Smooth muscle cell (in vitro differentiated cells): ENCODE data around the gene KIF16B. TPM values are rescaled to one million over a fixed set of nuclear protein-coding genes. Genes with fewer than 3 reads are reported as not detected.

Source experiments
- DNase-seq: peaks from one replicate; lab custom pipeline; 2025; ENCODE audit not compliant: unreplicated experiment; lab: John Stamatoyannopoulos, UW
- H2AFZ ChIP-seq: fragments of 200-600 bp; sonication (generic); 2 replicates; pipeline ENCODE4 v1.6.0; 2016; ENCODE audit warnings: antibody characterized with exemption, low read depth, mild to moderate bottlenecking
- H3F3A ChIP-seq: fragments of 200-600 bp; sonication (generic); 2 replicates; pipeline ENCODE4 v1.6.0; 2017; ENCODE audit warnings: antibody characterized with exemption, low read depth
- H3K27ac ChIP-seq: fragments of 200-600 bp; sonication (generic); 2 replicates; pipeline ENCODE4 v1.5.1; 2016; ENCODE audit warnings: low read depth, mild to moderate bottlenecking
- H3K27me3 ChIP-seq: fragments of 200-600 bp; sonication (generic); 2 replicates; pipeline ENCODE4 v1.6.1; 2016; ENCODE audit warnings: low read depth, mild to moderate bottlenecking
- H3K36me3 ChIP-seq: fragments of 200-600 bp; sonication (generic); 2 replicates; pipeline ENCODE4 v1.5.1; 2016; ENCODE audit warnings: low read depth
- H3K4me1 ChIP-seq: fragments of 200-600 bp; sonication (generic); 2 replicates; pipeline ENCODE4 v1.5.1; 2016; ENCODE audit warnings: low read depth
- H3K4me2 ChIP-seq: fragments of 200-600 bp; sonication (generic); 2 replicates; pipeline ENCODE4 v1.6.0; 2016; ENCODE audit warnings: mild to moderate bottlenecking
- H3K4me3 ChIP-seq: fragments of 200-600 bp; sonication (generic); 2 replicates; pipeline ENCODE4 v1.5.1; 2016; ENCODE audit warnings: mild to moderate bottlenecking
- H3K79me2 ChIP-seq: fragments of 200-600 bp; sonication (generic); 2 replicates; pipeline ENCODE4 v1.6.0; 2016; ENCODE audit warnings: low read depth, mild to moderate bottlenecking
- H3K9ac ChIP-seq: fragments of 200-600 bp; sonication (generic); 2 replicates; pipeline ENCODE4 v1.6.0; 2016; ENCODE audit warnings: low read depth
- H3K9me3 ChIP-seq: fragments of 200-600 bp; sonication (generic); replicated peaks from 2 replicates; pipeline ENCODE4 v1.5.1; 2016; ENCODE audit warnings: low read depth
- H4K20me1 ChIP-seq: fragments of 200-600 bp; sonication (generic); 2 replicates; pipeline ENCODE4 v1.6.0; 2016; ENCODE audit warnings: low read depth
- CTCF ChIP-seq: fragments of 200-600 bp; sonication (generic); IDR thresholded peaks from 2 replicates; pipeline ENCODE4 v1.5.1; 2017; ENCODE audit warnings: borderline replicate concordance, mild to moderate bottlenecking, antibody characterized with exemption; ENCODE audit not compliant: insufficient read depth, poor library complexity, severe bottlenecking
- WGBS: methylation state at CpG from one replicate; pipeline ENCODE4 v1.1.7; 2016; ENCODE audit warnings: low lambda C conversion rate; 5-methylcytosine and 5-hydroxymethylcytosine counted together
- polyA plus RNA-seq: library from polyadenylated mRNA; unstranded; fragments of >200 nt; fragmentation: Nextera tagmentation; extraction: Ambion mirVana; gene quantifications from 2 replicates; pipeline ENCODE4 v1.2.1, GENCODE V29; 2016
- total RNA-seq: library from RNA; depleted of rRNA; stranded (reverse); fragments of >200 nt; gene quantifications from 2 replicates; pipeline ENCODE4 v1.2.3, GENCODE V29; 2014

KIF16B gene
- total and polyA plus RNA-seq, 2 experiments from 2014 or later = 3.6 to 12.9 TPM

GRCh38 chr20:16620961-16621360 lies 47.7 kb upstream of the KIF16B start:
- Histone ChIP-seq H4K20me1 (no peaks in the 10 kb centered on the region), H2AFZ (no peak overlapping the region), H3K9ac (no peak overlapping the region), H3K9me3 (no peaks in the 10 kb centered on the region), H3K4me1 (no peaks in the 10 kb centered on the region), H3K36me3 (no peaks in the 10 kb centered on the region), H3K4me2 (no peak overlapping the region), H3K4me3 (no peak overlapping the region), H3K27me3 (no peaks in the 10 kb centered on the region), H3F3A (no peaks in the 10 kb centered on the region), H3K79me2 (no peaks in the 10 kb centered on the region), H3K27ac (no peak overlapping the region)
- WGBS = 51% methylated on average over 5 of the region's 5 CpGs
- TF ChIP-seq CTCF = no peak
- no peak for DNase-seq

GRCh38 chr20:16619953-16620352 lies 46.7 kb upstream of the KIF16B start:
- 93% methylated on average over 1 of the region's 1 CpG for WGBS
- no peaks in the 10 kb centered on the region for H3K27me3 ChIP-seq
- DNase-seq = no peak
- H3K4me2 ChIP-seq = no peak overlapping the region
- H3K27ac ChIP-seq = no peak overlapping the region
- H3K9me3 ChIP-seq = no peaks in the 10 kb centered on the region
- H3K36me3 ChIP-seq = no peaks in the 10 kb centered on the region
- no peak overlapping the region for H3K9ac ChIP-seq
- H3K4me1 ChIP-seq = no peaks in the 10 kb centered on the region
- H3K79me2 ChIP-seq = no peaks in the 10 kb centered on the region
- no peak overlapping the region for H2AFZ ChIP-seq
- H3F3A ChIP-seq = no peaks in the 10 kb centered on the region
- H4K20me1 ChIP-seq = no peaks in the 10 kb centered on the region
- no peak overlapping the region for H3K4me3 ChIP-seq
- no peak for TF ChIP-seq CTCF

- Histone ChIP-seq H2AFZ (no peak overlapping the region), H3K4me1 (no peaks in the 10 kb centered on the region), H3K36me3 (no peaks in the 10 kb centered on the region), H3K9me3 (no peaks in the 10 kb centered on the region), H3K9ac (no peak overlapping the region), H3K4me3 (no peak overlapping the region), H3K27ac (no peak overlapping the region), H3K27me3 (no peaks in the 10 kb centered on the region), H3K79me2 (no peaks in the 10 kb centered on the region), H3F3A (no peaks in the 10 kb centered on the region), H3K4me2 (no peak overlapping the region), H4K20me1 (no peaks in the 10 kb centered on the region)
- TF ChIP-seq CTCF = no peak
- DNase-seq = no peak
- 96% methylated on average over 2 of the region's 2 CpGs for WGBS
Measured at GRCh38 chr20:16617056-16617455, 43.8 kb upstream of the KIF16B start.

GRCh38 chr20:16616317-16616716 lies 43.1 kb upstream of the KIF16B start:
- TF ChIP-seq CTCF = no peak
- Histone ChIP-seq H4K20me1 (no peaks in the 10 kb centered on the region), H3K79me2 (no peaks in the 10 kb centered on the region), H3K4me1 (no peaks in the 10 kb centered on the region), H3K4me3 (no peak overlapping the region), H3K4me2 (no peak overlapping the region), H3K27me3 (no peaks in the 10 kb centered on the region), H3K27ac (no peak overlapping the region), H2AFZ (no peak overlapping the region), H3K9ac (no peak overlapping the region), H3K36me3 (no peaks in the 10 kb centered on the region), H3K9me3 (no peaks in the 10 kb centered on the region), H3F3A (no peaks in the 10 kb centered on the region)
- no peak for DNase-seq
- 90% methylated on average over 2 of the region's 2 CpGs for WGBS
